SK-N-SH treated with all-trans-retinoic acid at 6 μM for 48 hours (cell line): Measurements from ENCODE around the gene DOCK4.

ENCODE experiments used
- ATAC-seq: fragments of 200-7000 bp; cut with Tn5 transposase; 3 replicates; pipeline ENCODE4 v1.9.1; 2020; ENCODE audit warnings: mild to moderate bottlenecking, moderate library complexity
- BACH2 ChIP-seq: fragments of 250-450 bp; sonication (Bioruptor Pico); IDR thresholded peaks from 2 replicates; pipeline ENCODE4 v1.9.0; 2021; ENCODE audit warnings: mild to moderate bottlenecking, borderline replicate concordance
- CSDC2 ChIP-seq: fragments of 250-450 bp; sonication (Bioruptor Pico); IDR thresholded peaks from 2 replicates; pipeline ENCODE4 v1.5.0; 2020; ENCODE audit warnings: mild to moderate bottlenecking, moderate library complexity
- ESRRG ChIP-seq: fragments of 250-450 bp; sonication (Bioruptor Pico); IDR thresholded peaks from 2 replicates; pipeline ENCODE4 v1.6.1; 2021; ENCODE audit warnings: mild to moderate bottlenecking
- GLIS3 ChIP-seq: fragments of 250-450 bp; sonication (Bioruptor Pico); IDR thresholded peaks from 2 replicates; pipeline ENCODE4 v1.5.0; 2020; ENCODE audit warnings: mild to moderate bottlenecking, moderate library complexity
- ISL1 ChIP-seq: fragments of 250-450 bp; sonication (Bioruptor Pico); IDR thresholded peaks from 2 replicates; pipeline ENCODE4 v2.1.2; 2022; ENCODE audit warnings: mild to moderate bottlenecking, moderate library complexity
- OSR1 ChIP-seq: fragments of 250-450 bp; sonication (Bioruptor Pico); IDR thresholded peaks from 2 replicates; pipeline ENCODE4 v1.8.0; 2022; ENCODE audit warnings: moderate library complexity, mild to moderate bottlenecking, inconsistent platforms
- PPARA ChIP-seq: fragments of 250-450 bp; sonication (Bioruptor Pico); IDR thresholded peaks from 2 replicates; pipeline ENCODE4 v1.5.0; 2020; ENCODE audit warnings: mild to moderate bottlenecking, borderline replicate concordance
- RARB ChIP-seq: fragments of 250-450 bp; sonication (Bioruptor Pico); IDR thresholded peaks from 2 replicates; pipeline ENCODE4 v1.8.0; 2021; ENCODE audit warnings: mild to moderate bottlenecking, moderate library complexity
- SNAI2 ChIP-seq: fragments of 250-450 bp; sonication (Bioruptor Pico); IDR thresholded peaks from 2 replicates; pipeline ENCODE4 v1.5.0; 2020; ENCODE audit warnings: mild to moderate bottlenecking, moderate library complexity
- TOX ChIP-seq: fragments of 250-450 bp; sonication (Bioruptor Pico); IDR thresholded peaks from 2 replicates; pipeline ENCODE4 v1.8.0; 2021; ENCODE audit warnings: mild to moderate bottlenecking, moderate library complexity, borderline replicate concordance
- ZC3H10 ChIP-seq: fragments of 250-450 bp; sonication (Bioruptor Pico); IDR thresholded peaks from 2 replicates; pipeline ENCODE4 v1.5.1; 2021; ENCODE audit warnings: mild to moderate bottlenecking, moderate library complexity
- ZFP3 ChIP-seq: fragments of 250-450 bp; sonication (Bioruptor Pico); IDR thresholded peaks from 2 replicates; pipeline ENCODE4 v1.5.0; 2020; ENCODE audit warnings: mild to moderate bottlenecking, moderate library complexity
- ZFP30 ChIP-seq: fragments of 450-650 bp; formaldehyde crosslinking; IDR thresholded peaks from 2 replicates; pipeline ENCODE4 v1.5.0; 2022; ENCODE audit warnings: mild to moderate bottlenecking, moderate library complexity
- ZNF565 ChIP-seq: fragments of 450-650 bp; formaldehyde crosslinking; conservative IDR thresholded peaks from 2 replicates; pipeline ENCODE4 v1.5.0; 2020; ENCODE audit warnings: low read depth, mild to moderate bottlenecking, moderate library complexity
- ZNF70 ChIP-seq: fragments of 450-650 bp; formaldehyde crosslinking; IDR thresholded peaks from 2 replicates; pipeline ENCODE4 v1.5.0; 2020; ENCODE audit warnings: mild to moderate bottlenecking, moderate library complexity
- ZNF8 ChIP-seq: fragments of 450-650 bp; formaldehyde crosslinking; IDR thresholded peaks from 2 replicates; pipeline ENCODE4 v1.5.0; 2020; ENCODE audit warnings: mild to moderate bottlenecking, moderate library complexity
- TF ChIP-seq, protein P1 (sequence below): fragments of 250-450 bp; sonication (Bioruptor Pico); IDR thresholded peaks from 2 replicates; pipeline ENCODE4 v1.5.0; 2020; ENCODE audit warnings: mild to moderate bottlenecking, moderate library complexity
- TF ChIP-seq, protein P2 (sequence below): fragments of 250-450 bp; sonication (Bioruptor Pico); IDR thresholded peaks from 2 replicates; pipeline ENCODE4 v1.8.0; 2020; ENCODE audit warnings: mild to moderate bottlenecking, moderate library complexity, borderline replicate concordance
- TF ChIP-seq, protein P3 (sequence below): fragments of 250-450 bp; sonication (Bioruptor Pico); IDR thresholded peaks from 2 replicates; pipeline ENCODE4 v1.5.1; 2021; ENCODE audit warnings: mild to moderate bottlenecking, moderate library complexity
- TF ChIP-seq, protein P4 (sequence below): fragments of 250-450 bp; sonication (Bioruptor Pico); IDR thresholded peaks from 2 replicates; pipeline ENCODE4 v1.8.0; 2021; ENCODE audit warnings: low read depth, mild to moderate bottlenecking, moderate library complexity, borderline replicate concordance
- TF ChIP-seq, protein P5 (sequence below): fragments of 250-450 bp; sonication (Bioruptor Pico); IDR thresholded peaks from 2 replicates; pipeline ENCODE4 v1.5.1; 2020; ENCODE audit warnings: low read depth, mild to moderate bottlenecking, moderate library complexity

DOCK4 gene

DNA sequence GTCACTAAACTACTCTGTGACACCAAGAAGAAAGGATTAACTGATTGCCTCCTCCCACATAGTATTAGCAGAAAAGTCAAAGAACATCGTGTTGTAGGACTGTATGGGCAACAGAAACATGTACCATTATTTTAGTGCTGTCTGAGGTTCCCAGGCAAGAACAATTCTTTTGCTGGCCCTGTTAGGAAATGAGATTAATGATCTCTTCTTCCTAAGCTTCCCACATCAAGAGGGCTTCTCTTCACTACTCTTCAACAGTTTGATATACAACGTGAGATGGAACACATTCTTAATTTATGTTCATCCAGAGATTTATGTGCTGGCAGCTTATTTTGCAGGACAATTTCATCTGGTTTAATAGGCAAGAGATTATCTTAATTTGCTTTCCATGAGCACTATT lies 219.6 kb downstream of the DOCK4 start (continued):
- TF ChIP-seq, protein P1, sequence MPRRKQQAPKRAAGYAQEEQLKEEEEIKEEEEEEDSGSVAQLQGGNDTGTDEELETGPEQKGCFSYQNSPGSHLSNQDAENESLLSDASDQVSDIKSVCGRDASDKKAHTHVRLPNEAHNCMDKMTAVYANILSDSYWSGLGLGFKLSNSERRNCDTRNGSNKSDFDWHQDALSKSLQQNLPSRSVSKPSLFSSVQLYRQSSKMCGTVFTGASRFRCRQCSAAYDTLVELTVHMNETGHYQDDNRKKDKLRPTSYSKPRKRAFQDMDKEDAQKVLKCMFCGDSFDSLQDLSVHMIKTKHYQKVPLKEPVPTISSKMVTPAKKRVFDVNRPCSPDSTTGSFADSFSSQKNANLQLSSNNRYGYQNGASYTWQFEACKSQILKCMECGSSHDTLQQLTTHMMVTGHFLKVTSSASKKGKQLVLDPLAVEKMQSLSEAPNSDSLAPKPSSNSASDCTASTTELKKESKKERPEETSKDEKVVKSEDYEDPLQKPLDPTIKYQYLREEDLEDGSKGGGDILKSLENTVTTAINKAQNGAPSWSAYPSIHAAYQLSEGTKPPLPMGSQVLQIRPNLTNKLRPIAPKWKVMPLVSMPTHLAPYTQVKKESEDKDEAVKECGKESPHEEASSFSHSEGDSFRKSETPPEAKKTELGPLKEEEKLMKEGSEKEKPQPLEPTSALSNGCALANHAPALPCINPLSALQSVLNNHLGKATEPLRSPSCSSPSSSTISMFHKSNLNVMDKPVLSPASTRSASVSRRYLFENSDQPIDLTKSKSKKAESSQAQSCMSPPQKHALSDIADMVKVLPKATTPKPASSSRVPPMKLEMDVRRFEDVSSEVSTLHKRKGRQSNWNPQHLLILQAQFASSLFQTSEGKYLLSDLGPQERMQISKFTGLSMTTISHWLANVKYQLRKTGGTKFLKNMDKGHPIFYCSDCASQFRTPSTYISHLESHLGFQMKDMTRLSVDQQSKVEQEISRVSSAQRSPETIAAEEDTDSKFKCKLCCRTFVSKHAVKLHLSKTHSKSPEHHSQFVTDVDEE = no peak
- TF ChIP-seq CSDC2 (no peak), PPARA (no peak), ESRRG (CRISPR knock-in tag) (no peak), ISL1 (CRISPR knock-in tag) (no peak), ZC3H10 (no peak), GLIS3 (CRISPR knock-in tag) (no peak), ZFP30 (CRISPR knock-in tag) (no peak)

DNA sequence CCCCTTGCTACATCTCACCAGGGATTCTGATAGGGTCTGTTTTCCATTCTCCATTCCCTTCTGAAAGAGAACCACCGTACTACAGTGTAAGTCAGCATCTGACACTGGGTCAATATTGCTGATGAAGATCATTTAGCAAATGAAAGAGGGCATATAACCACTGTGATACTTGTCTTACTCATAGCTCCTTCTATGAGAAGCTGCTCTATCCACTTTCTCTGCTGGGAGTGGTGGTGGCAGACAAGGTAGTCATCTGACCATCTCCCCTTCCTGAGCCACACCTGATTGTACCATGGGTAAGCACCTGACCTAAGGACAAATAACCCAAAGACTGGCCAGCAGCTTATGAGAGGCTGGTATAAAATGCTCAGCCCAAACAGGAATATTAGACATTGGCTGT lies 220.4 kb downstream of the DOCK4 start:
- TF ChIP-seq GLIS3 (CRISPR knock-in tag) (no peak), TOX (CRISPR knock-in tag) (no peak), CSDC2 (no peak), OSR1 (CRISPR knock-in tag) (no peak), ZC3H10 (no peak), SNAI2 (no peak), ZFP30 (CRISPR knock-in tag) (no peak)
- TF ChIP-seq, protein P2, sequence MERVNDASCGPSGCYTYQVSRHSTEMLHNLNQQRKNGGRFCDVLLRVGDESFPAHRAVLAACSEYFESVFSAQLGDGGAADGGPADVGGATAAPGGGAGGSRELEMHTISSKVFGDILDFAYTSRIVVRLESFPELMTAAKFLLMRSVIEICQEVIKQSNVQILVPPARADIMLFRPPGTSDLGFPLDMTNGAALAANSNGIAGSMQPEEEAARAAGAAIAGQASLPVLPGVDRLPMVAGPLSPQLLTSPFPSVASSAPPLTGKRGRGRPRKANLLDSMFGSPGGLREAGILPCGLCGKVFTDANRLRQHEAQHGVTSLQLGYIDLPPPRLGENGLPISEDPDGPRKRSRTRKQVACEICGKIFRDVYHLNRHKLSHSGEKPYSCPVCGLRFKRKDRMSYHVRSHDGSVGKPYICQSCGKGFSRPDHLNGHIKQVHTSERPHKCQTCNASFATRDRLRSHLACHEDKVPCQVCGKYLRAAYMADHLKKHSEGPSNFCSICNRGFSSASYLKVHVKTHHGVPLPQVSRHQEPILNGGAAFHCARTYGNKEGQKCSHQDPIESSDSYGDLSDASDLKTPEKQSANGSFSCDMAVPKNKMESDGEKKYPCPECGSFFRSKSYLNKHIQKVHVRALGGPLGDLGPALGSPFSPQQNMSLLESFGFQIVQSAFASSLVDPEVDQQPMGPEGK = no peak
- no peak for ATAC-seq

DNA sequence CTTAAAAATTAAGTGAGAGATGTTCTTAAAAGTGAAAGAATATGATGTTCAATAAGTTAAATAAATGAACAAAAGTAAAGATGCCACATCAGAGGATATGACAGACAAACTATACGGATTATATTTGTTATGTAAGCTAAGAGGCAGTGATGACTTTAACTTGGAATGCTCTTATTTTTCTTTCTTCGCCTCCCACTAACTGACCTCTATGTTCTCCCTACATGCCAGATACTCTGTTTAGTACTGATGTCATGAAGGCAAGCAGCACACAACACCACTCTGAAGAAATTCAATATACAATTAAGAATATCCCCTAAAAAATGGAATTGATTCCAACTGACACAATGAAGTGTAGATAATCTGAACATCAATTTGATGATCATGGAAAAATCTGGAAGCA lies 223.4 kb downstream of the DOCK4 start:
- no peak for TF ChIP-seq RARB
- 0 out of 3 replicates have a peak, but pooled peaks have one; percentile 27 for ATAC-seq

DNA sequence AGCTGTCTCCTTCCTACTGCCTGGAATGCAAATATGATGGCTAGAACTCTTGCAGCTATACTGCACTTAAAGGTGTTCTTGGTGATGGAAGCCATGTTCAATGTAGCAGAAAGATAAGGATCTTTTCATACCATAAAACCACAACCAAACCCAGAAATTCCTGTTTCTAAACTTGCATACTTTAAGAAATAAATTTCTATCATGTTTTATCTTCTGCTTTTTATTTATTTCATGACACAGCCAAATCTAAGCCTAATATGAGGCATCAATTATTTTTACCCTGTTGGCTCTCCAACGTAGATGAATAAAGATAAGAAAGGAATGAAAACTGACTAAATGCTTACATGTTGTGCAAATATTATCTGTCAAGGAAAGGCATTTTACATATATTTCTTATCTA lies 224.1 kb downstream of the DOCK4 start:
- TF ChIP-seq ZFP30 (CRISPR knock-in tag) = no peak
- TF ChIP-seq, protein P2 = no peak
- TF ChIP-seq, protein P3, sequence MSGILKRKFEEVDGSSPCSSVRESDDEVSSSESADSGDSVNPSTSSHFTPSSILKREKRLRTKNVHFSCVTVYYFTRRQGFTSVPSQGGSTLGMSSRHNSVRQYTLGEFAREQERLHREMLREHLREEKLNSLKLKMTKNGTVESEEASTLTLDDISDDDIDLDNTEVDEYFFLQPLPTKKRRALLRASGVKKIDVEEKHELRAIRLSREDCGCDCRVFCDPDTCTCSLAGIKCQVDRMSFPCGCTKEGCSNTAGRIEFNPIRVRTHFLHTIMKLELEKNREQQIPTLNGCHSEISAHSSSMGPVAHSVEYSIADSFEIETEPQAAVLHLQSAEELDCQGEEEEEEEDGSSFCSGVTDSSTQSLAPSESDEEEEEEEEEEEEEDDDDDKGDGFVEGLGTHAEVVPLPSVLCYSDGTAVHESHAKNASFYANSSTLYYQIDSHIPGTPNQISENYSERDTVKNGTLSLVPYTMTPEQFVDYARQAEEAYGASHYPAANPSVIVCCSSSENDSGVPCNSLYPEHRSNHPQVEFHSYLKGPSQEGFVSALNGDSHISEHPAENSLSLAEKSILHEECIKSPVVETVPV (CRISPR knock-in tag) = no peak
- TF ChIP-seq ZFP3 (CRISPR knock-in tag) = no peak
- no peak for TF ChIP-seq OSR1 (CRISPR knock-in tag)
- TF ChIP-seq RARB = no peak
- no peak for TF ChIP-seq ZNF70 (CRISPR knock-in tag)
- no peak for TF ChIP-seq ZNF8 (CRISPR knock-in tag)
- no peak for TF ChIP-seq GLIS3 (CRISPR knock-in tag)
- TF ChIP-seq ZC3H10 = no peak
- ATAC-seq = peak; percentile 62

DNA sequence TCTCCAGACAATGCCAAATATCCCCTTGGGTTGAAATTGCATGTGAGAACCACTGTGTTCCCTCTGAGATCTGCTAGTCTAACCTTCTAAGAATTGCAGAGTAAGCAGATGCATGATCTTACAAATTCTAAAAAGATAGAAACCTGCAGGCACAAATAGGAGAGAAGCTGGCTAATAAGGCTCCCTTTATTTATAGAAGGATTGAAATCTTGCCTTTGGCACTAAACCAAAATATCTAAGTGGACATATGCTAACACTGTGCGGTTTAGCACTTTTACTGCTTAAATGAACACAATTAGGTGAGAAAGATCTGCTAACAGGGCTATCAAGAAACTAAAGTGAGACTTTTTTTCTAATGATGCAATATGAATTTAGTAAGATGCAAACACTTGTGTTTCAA lies 225.5 kb downstream of the DOCK4 start:
- ATAC-seq = no peak
- TF ChIP-seq, protein P4, sequence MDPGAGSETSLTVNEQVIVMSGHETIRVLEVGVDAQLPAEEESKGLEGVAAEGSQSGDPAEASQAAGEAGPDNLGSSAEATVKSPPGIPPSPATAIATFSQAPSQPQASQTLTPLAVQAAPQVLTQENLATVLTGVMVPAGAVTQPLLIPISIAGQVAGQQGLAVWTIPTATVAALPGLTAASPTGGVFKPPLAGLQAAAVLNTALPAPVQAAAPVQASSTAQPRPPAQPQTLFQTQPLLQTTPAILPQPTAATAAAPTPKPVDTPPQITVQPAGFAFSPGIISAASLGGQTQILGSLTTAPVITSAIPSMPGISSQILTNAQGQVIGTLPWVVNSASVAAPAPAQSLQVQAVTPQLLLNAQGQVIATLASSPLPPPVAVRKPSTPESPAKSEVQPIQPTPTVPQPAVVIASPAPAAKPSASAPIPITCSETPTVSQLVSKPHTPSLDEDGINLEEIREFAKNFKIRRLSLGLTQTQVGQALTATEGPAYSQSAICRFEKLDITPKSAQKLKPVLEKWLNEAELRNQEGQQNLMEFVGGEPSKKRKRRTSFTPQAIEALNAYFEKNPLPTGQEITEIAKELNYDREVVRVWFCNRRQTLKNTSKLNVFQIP (CRISPR knock-in tag) = no peak
- TF ChIP-seq RARB (no peak), ZNF565 (CRISPR knock-in tag) (no peak), BACH2 (CRISPR knock-in tag) (no peak), OSR1 (CRISPR knock-in tag) (no peak), PPARA (no peak), ESRRG (CRISPR knock-in tag) (no peak), GLIS3 (CRISPR knock-in tag) (no peak), ZFP3 (CRISPR knock-in tag) (no peak), SNAI2 (no peak)
- TF ChIP-seq, protein P5, sequence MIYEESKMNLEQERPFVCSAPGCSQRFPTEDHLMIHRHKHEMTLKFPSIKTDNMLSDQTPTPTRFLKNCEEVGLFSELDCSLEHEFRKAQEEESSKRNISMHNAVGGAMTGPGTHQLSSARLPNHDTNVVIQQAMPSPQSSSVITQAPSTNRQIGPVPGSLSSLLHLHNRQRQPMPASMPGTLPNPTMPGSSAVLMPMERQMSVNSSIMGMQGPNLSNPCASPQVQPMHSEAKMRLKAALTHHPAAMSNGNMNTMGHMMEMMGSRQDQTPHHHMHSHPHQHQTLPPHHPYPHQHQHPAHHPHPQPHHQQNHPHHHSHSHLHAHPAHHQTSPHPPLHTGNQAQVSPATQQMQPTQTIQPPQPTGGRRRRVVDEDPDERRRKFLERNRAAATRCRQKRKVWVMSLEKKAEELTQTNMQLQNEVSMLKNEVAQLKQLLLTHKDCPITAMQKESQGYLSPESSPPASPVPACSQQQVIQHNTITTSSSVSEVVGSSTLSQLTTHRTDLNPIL (CRISPR knock-in tag) = no peak
